CD4-positive, alpha-beta T cell treated with Interleukin-15 for 4 hours (primary cell): ENCODE data around the gene ELSPBP1.
"Not testable (repeated sequence)": the region's sequence is repeated elsewhere in the genome, so short reads cannot be mapped to it uniquely, and the experiment has no call there.

Experiments used
- DNase-seq: peaks from one replicate; pipeline ENCODE4 v3.0.0-alpha.2; 2020; ENCODE audit warnings: low spot score

The ELSPBP1 gene

DNA sequence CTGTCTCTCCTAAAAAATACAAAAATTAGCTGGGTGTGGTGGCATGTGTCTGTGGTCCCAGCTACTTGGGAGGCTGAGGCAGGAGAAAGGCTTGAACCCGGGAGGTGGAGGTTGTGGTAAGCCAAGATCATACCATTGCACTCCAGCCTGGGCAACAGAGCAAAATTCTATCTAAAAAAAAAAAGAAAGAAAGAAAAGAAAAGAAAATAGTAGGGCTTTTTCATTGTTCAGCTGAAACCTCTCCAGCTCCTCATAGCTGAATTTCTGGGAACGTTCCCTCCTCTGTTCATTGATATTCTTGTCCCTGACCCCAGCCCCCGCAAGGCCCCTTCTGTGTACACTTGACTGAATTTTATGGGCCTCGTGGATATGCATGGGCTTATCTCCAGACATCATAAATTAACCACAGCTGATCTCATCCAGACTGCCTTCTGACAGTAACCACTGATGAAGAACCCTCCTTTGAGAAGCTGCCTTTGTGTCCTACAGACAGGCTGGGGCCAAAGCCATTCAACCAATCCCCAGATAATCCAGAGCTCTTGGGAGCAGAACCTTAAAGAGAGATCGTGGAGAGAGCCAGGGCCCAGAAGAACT, at the start of gene ELSPBP1:
ELSPBP1 (plus strand) TSS at position 424 of the 594 bp plus-strand sequence. CDS start 14,036 bp downstream, outside the sequence.
- no peak for DNase-seq

DNA sequence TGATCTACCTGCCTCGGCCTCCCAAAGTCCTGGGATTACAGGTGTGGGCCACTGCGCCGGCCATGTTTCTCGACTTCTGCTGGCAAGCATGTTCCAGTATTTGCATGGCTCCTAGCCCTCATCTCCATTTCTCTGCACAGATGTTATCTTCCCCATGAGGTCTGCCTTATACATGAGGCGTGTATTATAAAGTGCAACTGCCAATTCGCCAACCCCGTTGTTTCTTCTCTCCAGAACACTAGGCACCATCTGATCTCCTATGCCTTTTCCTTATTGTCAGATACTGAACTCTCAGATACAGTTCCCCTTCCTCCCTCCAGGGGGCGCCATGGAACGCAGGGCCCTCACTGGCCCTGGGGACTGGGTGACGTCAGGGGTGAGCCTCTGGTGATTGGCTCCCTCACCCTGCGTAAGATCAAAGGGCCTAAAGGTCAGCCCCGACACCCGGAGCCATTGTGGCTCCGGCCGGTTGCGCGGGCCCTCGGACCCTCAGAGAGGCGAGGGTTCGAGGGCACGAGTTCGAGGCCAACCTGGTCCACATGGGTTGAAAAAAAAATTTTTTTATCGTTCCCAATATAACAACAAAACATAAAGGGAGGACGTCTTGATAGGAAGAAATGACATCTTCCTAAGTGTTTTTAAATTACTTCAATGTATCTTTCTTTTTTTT, 44.4 kb upstream of the ELSPBP1 start:
- DNase-seq: not testable (repeated sequence)

DNA sequence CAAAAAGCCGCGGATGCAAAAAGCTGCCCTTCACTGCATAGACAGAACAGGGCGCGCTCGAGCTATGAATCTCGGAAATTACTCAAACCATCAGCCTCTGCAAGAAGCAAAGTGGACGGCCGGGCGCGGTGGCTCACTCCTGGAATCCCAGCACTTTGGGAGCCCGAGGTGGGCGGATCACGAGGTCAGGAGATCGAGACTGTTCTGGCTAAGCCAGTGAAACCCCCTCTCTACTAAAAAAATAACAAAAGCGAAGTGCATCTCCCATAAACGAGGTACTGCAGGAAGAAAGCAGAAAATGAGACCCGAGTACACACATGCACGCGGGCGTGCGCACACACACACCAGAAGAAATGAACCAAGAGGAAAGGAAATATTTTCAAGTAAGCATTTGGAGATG, 42.3 kb upstream of the ELSPBP1 start:
- not testable (repeated sequence) for DNase-seq

DNA sequence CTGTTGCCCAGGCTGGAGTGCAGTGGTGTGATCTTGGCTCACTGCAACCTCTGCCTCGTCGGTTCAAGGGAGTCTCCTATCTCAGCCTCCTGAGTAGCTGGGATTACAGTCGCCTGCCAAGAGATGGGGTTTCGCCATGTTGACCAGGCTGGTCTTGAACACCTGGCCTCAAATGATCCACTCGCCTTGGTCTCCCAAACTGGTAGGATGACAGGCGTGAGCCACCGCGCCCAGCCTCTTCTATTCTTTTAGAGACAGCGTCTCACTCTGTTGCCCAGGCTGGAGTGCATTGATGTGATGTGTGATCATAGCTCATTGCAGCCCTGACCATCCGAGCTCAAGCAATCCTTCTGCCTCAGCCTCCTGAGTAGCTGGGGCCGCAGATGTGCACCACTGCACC, 38.5 kb upstream of the ELSPBP1 start:
- not testable (repeated sequence) for DNase-seq

DNA sequence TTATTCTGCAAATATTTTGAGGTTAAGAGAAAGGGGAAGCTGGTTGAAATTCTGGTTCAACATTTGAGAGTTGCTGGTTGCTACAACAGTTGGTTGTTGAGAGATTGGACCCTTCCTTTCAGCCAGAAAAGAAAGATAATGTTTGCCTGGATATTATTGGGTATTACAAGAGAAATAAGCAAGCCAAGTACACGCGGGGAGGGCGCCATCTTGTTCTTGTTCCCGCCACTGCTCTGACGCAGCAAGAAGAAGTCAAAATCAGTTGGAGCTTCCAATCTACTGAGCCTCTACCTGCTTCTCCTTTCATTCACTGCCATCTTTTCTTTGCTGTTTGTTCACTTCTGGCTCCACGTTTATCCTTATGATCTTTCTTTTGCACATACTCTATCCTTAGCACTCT, 20.9 kb upstream of the ELSPBP1 start:
- DNase-seq: no peak

DNA sequence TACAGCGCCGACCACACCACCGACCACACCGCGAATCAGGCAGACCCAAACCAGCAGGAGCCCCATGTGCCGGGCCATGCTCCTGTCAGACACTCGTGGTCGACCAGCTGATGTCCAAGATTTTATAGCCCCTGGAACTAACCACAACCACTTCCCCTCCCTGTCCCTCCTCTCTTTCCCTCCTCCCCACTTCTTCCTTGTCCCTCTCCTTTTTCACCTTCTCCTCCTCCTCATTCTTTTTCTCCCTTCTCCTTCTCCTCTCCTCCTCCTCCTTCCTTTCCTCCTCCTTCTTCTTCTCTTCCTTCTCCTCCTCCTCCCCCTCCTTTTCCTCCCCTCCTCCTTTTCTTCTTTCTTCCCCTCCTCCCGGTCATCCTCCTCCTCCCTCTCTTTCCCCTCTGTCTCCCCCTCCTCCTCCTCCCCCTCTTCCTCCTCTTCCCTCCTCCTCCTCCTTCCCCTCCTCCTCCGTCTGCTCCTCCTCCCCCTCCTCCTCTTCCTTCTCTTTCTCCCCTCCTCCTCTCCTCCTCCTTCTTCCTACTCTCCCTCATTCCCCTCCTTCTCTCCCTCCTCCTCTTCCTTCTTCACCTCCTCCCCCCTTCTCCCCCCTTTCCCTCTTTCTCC, 3.1 kb upstream of the ELSPBP1 start:
- no peak for DNase-seq

DNA sequence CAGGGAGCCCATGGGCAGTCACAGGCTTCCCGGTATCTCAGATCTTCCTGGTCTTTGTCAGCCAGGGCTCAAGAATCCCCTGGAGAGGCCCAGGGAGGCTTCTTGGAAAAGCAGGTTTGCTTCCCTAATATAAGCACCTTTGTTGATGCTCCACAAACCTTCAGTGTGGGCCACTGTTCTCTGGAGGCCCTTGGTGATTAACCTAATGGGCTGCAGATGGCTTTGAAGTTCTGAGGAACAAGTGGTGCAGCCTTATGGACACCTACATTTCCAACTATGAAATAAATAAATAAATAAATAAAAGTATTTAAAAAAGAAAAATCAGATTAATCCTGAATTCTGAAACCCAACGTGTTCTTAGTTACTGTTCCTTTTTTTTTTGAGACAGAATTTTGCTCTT, 2.4 kb upstream of the ELSPBP1 start, which contains the start of gene BSPH1:
BSPH1 (minus strand) TSS at position 101 of the 400 bp plus-strand sequence; CDS start at position 12, 89 bp downstream.
- DNase-seq: no peak

DNA sequence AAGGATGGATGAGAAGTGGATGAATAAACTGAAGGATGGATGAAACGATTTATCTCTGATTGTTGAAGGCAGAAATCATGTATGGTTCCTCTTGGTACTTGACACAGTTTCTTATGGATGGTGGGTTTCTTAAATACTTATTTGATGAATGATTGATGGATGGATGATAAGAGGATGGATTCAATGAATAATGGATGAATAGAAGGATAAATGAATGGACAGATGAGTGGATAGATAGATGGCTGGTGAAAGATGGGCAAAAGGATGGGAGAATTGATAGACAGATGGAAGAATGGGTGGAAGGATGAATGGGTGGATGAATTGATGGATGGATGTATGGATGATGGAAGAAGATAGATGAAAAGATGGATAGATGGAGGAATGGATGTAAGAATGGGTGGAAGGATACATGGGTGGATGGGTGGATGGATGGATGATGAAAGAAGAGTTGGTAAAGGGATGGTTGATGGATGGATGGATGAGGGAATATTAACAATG, 1.8 kb downstream of the ELSPBP1 start:
- no peak for DNase-seq

DNA sequence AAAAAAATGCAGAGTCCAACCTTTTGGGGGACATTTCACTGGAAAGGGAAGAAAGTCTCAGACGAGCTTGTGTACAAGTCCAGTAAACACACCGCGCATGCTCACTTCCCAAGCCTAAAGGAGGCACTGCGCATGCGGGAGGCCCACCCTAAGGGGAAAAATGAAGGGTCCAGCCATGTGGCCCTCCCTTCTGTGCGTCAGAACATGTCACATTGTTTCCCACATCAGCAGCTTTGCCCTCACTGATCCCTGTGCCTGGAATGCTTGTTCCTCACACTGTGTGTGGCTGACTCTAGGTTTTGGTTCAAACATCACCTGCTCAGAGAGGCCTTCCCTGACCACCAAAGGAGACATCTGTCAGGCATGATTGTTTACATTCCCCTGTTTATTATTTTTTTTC, 4.4 kb downstream of the ELSPBP1 start:
- DNase-seq: no peak

DNA sequence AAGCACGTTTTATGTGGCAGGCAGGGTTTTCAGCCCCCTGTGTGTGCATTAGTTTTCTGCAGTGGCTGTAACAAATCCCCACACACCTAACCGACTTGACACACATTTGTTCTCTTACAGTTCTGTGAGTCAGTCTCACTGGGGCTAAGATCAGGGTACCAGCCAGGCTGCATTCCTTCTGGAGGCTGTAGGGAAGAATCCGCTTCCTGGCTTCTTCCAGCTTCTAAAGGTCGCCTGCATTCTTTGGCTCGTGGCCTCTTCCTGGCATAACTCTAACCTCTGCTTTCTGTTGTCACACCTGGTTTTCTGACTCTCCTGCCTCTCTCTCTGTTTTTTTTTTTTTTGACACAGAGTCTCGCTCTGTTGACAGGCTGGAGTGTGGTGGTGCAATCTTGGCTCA, 6.4 kb downstream of the ELSPBP1 start:
- no peak for DNase-seq

DNA sequence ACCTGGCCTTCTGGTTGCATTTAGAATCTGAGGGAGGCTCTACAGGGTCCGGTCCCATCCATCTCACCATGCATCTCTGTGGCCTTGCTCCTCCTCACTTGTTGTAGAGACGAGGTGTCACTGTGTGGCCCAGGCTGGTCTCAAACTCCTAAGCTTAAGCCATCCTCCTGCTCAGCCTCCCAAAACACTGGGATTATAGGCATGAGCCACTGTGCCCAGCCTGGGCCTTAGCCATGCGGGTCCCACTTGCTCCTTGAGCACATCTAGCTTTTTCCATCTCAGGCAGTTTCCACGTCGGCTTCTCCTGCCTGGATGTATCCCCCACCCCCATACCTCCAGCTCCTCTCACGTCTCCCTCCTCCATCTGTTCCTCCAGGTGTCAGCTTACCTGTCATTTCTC, 9.8 kb downstream of the ELSPBP1 start:
- DNase-seq: no peak

DNA sequence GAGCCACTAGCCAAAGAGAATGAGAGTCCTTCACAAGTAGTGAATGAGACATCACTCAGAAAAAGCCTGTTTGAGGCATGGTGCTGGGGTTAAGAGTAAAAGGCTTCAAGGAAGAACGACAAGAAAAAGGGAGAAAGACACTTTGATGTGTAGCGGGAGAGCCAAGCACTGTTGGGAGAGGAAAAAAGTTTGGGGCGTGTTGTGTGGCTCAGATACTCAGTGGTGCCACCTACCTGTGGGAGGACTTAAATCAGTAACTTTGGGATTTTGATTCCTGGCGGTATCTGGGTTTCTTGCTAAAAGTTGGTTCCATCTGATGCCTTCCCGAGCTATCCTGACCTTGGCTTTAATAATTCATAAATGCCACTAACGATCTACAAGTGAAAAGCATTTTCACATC, 12.3 kb downstream of the ELSPBP1 start:
- no peak for DNase-seq

DNA sequence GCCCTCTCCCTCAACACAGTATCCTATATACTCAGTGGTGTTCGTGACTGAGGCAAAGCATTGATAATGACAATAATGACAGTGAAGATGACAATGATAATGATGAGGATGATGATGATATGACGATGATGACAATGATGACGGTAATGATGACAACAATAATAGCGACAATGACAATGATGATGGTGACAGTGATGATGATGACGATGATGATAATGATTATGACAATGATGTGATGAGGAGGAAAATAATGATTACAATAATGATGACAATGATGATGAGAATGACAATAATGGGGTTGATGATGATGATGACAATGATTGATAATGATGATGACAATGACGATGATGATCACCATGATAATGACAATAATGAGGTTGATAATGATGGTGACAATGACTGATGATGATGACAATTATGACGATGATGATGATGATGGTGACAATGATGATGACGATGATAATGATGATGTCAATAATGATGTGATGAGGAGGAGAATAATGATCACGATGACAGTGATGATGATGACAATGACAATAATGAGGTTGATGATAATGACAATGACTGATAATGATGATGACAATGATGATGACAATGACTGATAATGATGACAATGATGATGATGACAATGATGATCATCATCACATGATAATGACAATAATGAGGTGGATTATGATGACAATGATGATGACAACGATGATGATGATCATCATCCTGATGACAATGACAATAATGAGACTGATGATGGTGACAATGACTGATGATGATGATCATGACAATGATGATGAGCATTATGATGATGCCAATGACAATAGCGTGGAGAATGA, 16.7 kb downstream of the ELSPBP1 start:
- DNase-seq: no peak

DNA sequence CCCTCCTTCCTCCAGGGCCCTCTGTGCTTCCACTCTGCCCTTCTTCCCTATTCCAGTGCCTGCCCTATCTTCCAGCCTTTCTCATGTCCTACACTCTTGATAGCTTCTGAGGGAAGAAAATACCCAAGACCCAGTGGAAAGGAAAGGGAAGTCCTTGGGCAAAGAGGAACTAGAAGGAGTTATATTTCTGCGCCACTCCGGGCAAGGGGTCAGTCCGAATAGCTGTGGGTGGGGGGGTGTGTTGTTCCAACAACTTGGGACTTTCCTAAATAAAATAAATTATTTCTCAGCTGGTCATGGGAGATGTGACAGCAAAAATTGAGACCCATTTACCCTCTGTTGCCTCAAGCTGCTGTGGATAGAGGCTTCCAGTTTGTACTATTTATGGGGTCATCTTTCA, 26.3 kb downstream of the ELSPBP1 start:
- no peak for DNase-seq

DNA sequence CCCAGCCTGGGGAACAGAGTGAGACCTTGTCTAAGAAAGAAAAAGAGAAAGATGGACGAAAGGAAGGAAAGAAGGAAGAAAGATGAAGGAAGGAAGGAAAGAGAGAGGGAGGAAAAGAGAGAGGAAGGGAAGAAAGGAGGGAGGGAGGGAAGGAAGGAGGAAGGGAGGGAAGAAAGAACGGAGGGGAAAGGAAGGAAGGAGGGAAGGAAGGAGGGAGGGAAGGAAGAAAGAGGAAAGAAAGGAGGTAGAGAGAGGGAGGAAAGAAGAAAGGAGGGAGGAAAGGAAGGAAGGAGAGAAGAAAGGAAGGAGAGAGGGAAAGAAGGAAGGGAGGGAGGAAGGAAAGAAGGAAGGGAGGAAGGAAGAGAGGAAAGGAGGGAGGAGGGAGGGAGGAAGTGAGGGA, 28.6 kb downstream of the ELSPBP1 start:
- no peak for DNase-seq

DNA sequence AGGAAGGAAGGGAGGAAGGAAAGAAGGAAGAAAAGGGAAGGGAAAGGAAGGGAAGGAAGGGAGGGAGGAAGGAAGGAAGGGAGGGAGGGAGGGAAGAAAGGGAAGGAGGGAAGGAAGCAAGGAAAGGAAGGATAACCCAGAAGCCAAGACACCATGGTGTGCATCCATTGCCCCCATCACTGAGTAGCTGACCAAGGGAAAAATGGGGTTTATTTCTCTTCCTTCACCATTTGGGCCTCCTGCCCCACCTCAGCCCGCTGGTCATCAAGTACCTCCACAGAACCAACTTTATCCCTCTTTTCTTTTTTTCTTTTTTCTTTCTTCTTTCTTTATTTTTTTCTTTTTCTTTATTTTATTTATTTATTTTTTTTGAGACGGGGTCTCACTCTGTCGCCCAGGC, 29.1 kb downstream of the ELSPBP1 start:
- DNase-seq: no peak

DNA sequence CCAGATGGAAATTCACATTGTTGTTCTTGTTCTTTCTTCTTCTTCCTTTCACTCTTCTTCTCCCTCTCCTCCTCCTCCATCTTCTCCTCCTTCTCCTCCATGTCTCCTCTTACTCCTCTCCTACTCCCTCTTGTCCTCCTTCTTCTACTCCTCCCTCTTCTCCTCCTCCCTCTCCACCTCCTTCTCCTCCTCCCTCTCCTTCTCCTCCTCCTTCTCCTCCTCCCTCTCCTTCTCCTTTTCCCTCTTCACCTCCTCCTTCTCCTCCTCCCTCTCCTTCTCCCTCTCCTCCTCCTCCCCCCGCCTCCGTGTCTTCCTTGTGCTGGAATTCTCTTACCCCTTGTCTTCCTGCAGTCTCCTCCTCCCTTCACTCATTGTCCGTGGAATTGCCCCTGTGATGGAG, 31.0 kb downstream of the ELSPBP1 start:
- DNase-seq: no peak

DNA sequence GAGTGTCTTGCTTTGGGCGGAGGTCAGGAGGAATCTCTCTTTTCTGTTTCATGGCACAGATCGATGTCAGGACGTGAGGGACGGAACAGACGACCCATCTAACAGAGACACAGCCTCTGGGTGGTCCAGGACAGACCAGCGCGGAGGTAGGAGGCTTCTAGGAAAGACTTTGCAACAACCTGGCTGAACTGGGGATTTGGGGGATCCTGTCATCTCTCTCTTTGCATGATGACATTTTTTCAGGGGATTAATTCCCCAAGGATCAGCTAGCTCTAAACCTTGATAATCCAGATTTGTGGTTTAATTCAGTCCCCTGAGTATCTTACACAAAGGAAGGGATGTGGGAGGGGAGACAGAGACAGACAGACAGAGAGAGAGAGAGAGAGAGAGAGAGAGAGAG, 35.0 kb downstream of the ELSPBP1 start:
- DNase-seq: no peak

DNA sequence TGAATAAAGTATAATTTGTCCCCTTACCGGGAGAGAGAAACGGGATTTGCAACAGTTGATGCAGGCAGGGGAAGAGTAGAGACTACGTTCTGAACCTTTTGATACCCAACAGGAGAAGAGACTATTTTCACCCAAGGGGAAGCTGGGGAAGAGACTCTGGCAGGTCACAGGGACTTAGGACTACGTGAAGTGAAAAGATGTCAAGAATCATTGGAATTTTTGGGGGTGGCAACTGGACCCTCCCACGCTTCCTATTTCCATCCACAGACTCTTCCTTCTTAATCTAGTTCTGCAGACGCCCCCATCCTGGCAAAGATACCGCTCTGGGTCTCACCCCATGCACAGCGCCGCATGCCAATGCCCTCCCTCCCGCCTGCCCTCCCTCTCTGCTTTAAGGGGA, 35.6 kb downstream of the ELSPBP1 start:
- DNase-seq: no peak

DNA sequence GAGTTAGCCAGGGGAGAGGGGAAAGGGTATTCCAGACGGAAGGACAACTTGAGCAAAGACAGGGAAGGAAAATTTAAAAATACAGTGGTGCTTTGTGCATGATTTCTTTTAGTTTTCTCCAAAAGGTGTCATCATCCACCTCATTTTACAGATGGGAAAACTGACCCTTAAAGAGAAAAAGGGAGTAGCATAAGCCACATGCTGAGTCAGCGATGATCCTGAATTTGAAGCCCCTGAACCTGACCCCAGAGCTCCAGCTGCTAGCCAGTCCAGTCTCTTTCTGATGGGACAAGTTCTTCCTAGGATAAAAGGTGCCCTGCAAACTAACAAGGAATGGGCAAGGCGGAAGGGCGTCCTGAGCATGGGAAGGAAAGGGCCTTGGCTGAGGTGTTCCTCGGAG, 39.2 kb downstream of the ELSPBP1 start:
- DNase-seq: no peak

DNA sequence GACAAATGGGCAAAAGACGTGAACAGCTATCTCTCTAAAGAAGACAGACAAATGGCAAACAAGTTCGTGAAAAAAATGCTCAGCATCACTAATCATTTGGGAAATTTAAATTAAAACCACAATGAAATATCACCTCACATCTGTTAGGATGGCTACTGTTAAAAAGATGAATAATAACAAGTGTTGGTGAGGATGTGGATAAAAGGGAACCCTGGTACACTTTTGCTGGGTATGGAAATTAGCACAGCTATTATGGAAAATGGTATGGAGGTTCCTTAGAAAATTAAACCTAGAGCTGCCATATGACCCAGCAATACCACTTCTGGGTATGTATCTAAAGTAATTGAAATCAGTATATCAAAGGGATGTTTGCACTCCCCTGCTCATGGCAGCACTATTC, 42.3 kb downstream of the ELSPBP1 start:
- no peak for DNase-seq

DNA sequence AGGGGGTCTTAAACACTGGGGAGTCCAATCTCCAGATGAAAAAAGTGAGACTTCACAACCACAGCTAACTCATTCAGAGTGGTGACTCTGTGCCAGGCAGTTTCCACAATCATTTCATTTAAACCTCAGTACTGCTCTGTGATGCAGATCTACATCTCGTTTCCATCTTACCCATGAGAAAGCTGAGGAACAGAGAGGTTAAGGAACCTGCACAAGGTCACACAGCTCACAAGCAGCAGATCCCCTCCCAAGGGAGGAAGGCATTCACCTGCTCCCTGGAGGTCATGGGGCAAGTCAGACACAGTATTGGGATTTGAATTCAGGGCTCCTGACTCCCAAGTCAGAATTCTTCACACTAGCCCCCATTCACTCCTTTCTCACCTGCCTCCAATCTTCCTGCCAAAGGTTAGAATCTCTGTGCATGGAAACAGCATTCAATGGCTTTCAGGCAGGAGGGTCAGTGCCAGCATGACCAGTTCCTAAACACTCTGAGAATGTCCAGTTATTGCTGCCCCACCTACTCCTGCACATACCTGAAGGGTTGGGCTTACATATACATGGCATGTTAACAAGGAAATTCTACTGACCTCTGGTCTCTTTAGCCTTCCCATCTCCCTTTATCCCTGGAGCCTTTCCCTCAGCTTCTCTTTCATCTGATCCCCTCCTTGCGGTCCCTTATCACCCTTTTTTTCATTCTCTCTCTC, 47.6 kb downstream of the ELSPBP1 start:
- DNase-seq: no peak
